Uterus (tissue), 4 donors: ENCODE data around the gene CSF3R. TPM values are rescaled to one million over a fixed set of nuclear protein-coding genes. Genes with fewer than 3 reads are reported as not detected.

ENCODE experiments used
- DNase-seq, 2 donors: peaks; one replicate each; pipeline ENCODE4 v3.0.0-alpha.2; 2019 to 2020
- H3K27ac ChIP-seq, 2 donors: fragments of 200-600 bp; sonication (generic); 1 replicate in 1 of 2; 2 replicates in 1 of 2; pipeline ENCODE4 v1.5.1; 2016 to 2018
- H3K27me3 ChIP-seq, 2 donors: fragments of 200-600 bp; sonication (generic); one replicate each; pipeline ENCODE4 v1.5.1; 2018 to 2019; ENCODE audit warnings: control low read depth in 1 of 2
- H3K36me3 ChIP-seq, 2 donors: fragments of 200-600 bp; sonication (generic); one replicate each; pipeline ENCODE4 v1.5.1; 2019; ENCODE audit warnings: control low read depth in 1 of 2
- H3K4me1 ChIP-seq, 2 donors: fragments of 200-600 bp; sonication (generic); one replicate each; pipeline ENCODE4 v1.5.1; 2018 to 2019; ENCODE audit warnings: control low read depth in 1 of 2
- H3K4me3 ChIP-seq, 2 donors: fragments of 200-600 bp; sonication (generic); 1 replicate in 1 of 2; 2 replicates in 1 of 2; pipeline ENCODE4 v1.5.1; 2018 to 2019; ENCODE audit warnings: mild to moderate bottlenecking in 1 of 2
- H3K9me3 ChIP-seq, 2 donors: fragments of 200-600 bp; sonication (generic); one replicate each; pipeline ENCODE4 v1.5.1; 2019; ENCODE audit warnings: control low read depth in 1 of 2
- POLR2A ChIP-seq, 2 donors: fragments of 450-650 bp; IDR thresholded peaks; one replicate each; pipeline ENCODE4 v1.6.1; 2016; ENCODE audit warnings: antibody characterized with exemption in 2 of 2, mild to moderate bottlenecking in 1 of 2, moderate library complexity in 1 of 2
- intact Hi-C: fragments of 100-400 bp; cut with DNase I; formaldehyde crosslinking; loops from one replicate; pipeline ENCODE4 v1.15.1; 2023; ENCODE audit warnings: low total_unique reads
- total RNA-seq, 4 donors: library from RNA; depleted of rRNA in 3 of 4; stranded (reverse); fragments of >200 nt in 3 of 4; gene quantifications; one replicate each; pipeline versions ENCODE4 v1.1.0 to v1.2.4, GENCODE V29; 2014 to 2023
- TF ChIP-seq, protein P1 (sequence below), 4 experiments: fragments of 200-600 bp in 2 of 4; fragments of 450-650 bp in 2 of 4; sonication (generic) in 2 of 4; IDR thresholded peaks; one replicate each; pipeline ENCODE4 v1.5.1; 2016 to 2019; ENCODE audit warnings: antibody characterized with exemption in 4 of 4, mild to moderate bottlenecking in 2 of 4, moderate library complexity in 1 of 4
- donor health status: DM: yes; HTN: yes; CAD: no.

CSF3R gene
- total RNA-seq, 4 donors from 2014 or later, result 4.9 to 9.7 (median 6.6) TPM

DNA sequence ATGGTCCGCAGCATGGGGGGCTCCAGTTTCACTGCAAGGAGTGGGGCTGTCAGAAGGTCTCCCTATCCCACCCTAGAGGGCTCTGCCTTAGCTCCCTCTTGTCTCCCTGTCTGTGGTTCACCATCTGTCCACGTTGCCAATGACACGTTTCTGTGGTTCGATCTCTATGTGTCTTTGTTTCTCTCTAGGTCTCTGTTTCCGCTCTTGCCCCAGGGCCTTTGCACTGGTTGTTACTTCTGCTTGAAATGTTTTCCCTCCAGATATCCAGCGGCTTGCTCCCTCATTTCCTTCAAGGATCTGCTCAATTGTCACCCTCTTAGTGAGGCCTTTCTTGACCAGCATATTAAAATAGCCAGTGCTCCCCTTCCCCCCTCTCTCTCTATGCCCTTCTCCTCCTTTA is 10.1 kb downstream of the CSF3R start:
- no peaks in the 10 kb centered on the region for H3K4me1 ChIP-seq
- intact Hi-C loops, result no loop called here
- TF ChIP-seq, protein P1, sequence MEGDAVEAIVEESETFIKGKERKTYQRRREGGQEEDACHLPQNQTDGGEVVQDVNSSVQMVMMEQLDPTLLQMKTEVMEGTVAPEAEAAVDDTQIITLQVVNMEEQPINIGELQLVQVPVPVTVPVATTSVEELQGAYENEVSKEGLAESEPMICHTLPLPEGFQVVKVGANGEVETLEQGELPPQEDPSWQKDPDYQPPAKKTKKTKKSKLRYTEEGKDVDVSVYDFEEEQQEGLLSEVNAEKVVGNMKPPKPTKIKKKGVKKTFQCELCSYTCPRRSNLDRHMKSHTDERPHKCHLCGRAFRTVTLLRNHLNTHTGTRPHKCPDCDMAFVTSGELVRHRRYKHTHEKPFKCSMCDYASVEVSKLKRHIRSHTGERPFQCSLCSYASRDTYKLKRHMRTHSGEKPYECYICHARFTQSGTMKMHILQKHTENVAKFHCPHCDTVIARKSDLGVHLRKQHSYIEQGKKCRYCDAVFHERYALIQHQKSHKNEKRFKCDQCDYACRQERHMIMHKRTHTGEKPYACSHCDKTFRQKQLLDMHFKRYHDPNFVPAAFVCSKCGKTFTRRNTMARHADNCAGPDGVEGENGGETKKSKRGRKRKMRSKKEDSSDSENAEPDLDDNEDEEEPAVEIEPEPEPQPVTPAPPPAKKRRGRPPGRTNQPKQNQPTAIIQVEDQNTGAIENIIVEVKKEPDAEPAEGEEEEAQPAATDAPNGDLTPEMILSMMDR (IDR thresholded peaks at IDR 0.05), result no peak
- H3K27ac ChIP-seq, result no peak overlapping the region
- no peaks in the 10 kb centered on the region for H3K9me3 ChIP-seq
- H3K4me3 ChIP-seq, result no peak overlapping the region
- DNase-seq, result no peak
- H3K27me3 ChIP-seq, result no peaks in the 10 kb centered on the region
- no peaks in the 10 kb centered on the region for H3K36me3 ChIP-seq

DNA sequence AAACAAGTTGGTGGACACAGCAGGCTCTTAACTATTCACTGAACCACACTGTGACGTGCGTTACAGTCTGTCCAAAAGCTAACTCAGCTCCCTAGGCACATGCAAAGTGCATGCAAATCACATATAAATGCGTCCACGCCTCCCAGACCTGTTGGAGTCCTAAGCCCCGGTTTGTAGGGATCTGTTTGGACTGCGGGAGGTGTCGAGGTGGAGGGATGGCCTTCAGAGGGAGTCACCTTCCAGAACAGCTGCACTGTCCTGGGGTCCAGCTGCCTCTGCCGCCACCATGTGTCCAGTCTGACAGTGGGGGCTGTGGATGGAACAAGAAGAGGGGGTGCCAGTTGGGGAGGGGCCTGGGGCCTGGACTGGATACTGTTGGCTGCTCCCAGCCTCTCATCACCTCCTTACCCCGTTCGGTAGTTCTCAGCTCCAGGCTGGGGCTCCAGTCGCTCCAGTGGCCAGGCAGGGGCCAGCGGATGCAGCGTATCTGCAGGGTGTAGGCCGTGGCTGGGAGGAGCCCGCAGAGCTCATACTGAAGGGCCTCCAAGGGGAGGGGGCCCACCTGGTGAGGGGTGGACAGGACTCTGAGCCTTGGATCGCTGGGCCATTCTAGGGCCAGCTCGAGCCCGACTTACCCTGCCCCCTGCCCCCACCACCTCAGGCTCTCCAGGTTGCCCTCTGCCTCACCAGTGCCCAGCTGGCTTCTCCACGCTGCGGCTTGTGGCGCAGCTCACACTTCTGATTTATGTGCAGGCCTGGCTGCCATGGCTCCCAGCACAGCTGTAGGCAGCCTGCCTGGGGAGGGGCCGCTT is 10.7 kb downstream of the CSF3R start:
- Histone ChIP-seq H3K27ac (no peak overlapping the region), H3K9me3 (no peaks in the 10 kb centered on the region), H3K4me3 (no peak overlapping the region), H3K36me3 (no peaks in the 10 kb centered on the region), H3K27me3 (no peaks in the 10 kb centered on the region), H3K4me1 (no peaks in the 10 kb centered on the region)
- no peak for DNase-seq
- intact Hi-C loops, result no loop called here
- no peak for TF ChIP-seq POLR2A (IDR thresholded peaks at IDR 0.05)
- TF ChIP-seq, protein P1 (IDR thresholded peaks at IDR 0.05), result no peak

DNA sequence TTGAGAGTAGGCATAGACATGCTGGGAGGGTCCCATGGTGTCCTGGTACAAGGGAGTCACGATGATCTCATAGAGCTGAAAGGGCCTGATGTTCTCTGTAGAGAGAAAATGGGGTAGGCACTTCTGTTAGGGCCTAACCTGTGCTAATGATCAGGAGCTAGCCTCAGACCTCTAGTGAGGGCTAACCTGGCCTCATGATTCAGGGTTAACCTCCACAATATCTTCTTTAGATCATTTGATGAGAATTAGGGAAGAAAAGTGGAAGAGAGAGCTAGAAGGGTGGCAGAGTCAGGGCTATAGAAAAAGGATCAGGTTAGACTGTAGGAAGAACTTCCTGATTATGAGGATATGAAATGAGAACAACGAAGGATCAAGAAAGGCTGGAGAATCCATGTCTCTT is 13.6 kb downstream of the CSF3R start:
- TF ChIP-seq, protein P1 (IDR thresholded peaks at IDR 0.05), result no peak
- no peak for TF ChIP-seq POLR2A (IDR thresholded peaks at IDR 0.05)
- H3K36me3 ChIP-seq, result no peaks in the 10 kb centered on the region
- DNase-seq, result no peak

DNA sequence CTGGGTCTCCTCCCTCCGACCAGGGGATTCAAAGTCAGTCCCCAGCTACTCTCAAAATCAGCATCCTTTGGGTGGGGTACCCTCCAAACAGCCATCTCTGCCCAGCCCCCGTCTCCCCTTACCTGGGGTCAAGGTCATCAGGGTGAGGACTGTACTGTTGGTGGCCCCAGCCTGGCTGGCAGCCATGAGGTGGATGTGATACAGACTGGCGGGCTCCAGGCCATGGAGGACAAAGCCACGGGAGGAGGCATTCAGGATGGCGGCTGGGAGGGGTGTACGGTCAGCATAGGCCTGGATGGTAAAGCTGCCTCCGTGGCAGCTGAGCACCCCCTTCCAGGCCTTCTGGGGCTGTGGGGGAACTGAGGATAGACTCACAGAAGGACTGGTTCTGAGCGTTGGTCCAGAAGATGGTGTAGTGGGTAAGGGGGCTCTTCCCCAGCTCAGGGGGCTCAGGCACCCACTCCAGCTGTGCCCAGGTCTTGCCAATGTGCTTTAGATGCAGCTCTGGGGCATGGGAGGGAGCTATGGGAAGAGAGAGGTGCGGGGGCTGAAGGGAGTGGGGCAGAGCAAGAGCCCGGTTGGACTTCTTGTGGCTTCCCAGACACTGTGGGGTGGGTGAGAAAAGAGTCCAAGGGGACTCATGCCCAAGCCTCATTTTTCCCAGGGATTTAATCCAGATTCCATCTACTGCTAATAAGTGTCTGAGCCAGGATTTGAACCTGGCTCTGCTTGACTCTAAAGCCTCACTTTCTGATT is 14.8 kb downstream of the CSF3R start:
- Histone ChIP-seq H3K4me1 (peaks cover 0 to 3% of the 10 kb centered on the region in 2 donors), H3K36me3 (no peaks in the 10 kb centered on the region), H3K4me3 (no peak overlapping the region), H3K27me3 (no peaks in the 10 kb centered on the region), H3K27ac (no peak overlapping the region), H3K9me3 (no peaks in the 10 kb centered on the region)
- DNase-seq, result no peak
- TF ChIP-seq POLR2A (IDR thresholded peaks at IDR 0.05), result no peak
- TF ChIP-seq, protein P1 (IDR thresholded peaks at IDR 0.05), result no peak
- intact Hi-C loops, result no loop called here

More for the DNA sequence above, 13.6 kb downstream of the CSF3R start:
- intact Hi-C loops, result no loop called here
- H3K27ac ChIP-seq, result no peak overlapping the region
- no peaks in the 10 kb centered on the region for H3K4me1 ChIP-seq
- H3K4me3 ChIP-seq, result no peak overlapping the region
- no peaks in the 10 kb centered on the region for H3K9me3 ChIP-seq
- H3K27me3 ChIP-seq, result no peaks in the 10 kb centered on the region

DNA sequence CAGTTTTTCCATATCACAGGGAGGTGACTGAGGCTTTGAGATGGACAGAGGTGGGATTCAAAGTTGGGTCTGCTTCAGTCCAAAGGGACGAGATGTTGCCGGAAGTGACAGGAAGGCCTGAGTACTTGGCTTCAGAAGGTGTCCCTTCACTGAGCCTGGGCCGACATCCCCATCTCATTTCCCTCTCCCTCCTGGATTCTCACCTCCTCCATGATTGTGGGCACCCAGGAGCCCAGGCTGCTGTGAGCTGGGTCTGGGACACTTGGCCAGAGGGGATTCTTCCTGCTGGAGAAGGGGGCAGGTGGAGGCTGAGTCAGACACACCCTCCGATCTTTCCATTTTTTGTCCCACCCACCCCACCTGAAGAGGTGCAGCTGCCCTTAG is 15.7 kb downstream of the CSF3R start:
- no peak for TF ChIP-seq POLR2A (IDR thresholded peaks at IDR 0.05)
- TF ChIP-seq, protein P1 (IDR thresholded peaks at IDR 0.05), result no peak

More for the DNA sequence above, 15.7 kb downstream of the CSF3R start:
- peaks cover 0 to 3% of the 10 kb centered on the region in 2 donors for H3K4me1 ChIP-seq
- intact Hi-C loops, result no loop called here
- DNase-seq, result no peak
- no peaks in the 10 kb centered on the region for H3K36me3 ChIP-seq
- no peak overlapping the region for H3K27ac ChIP-seq
- H3K27me3 ChIP-seq, result no peaks in the 10 kb centered on the region
- H3K9me3 ChIP-seq, result no peaks in the 10 kb centered on the region
- H3K4me3 ChIP-seq, result no peak overlapping the region
